ENCODE data around the gene B3GALT6. TPM values are rescaled to one million over a fixed set of nuclear protein-coding genes. Genes with fewer than 3 reads are reported as not detected.
"Not testable (repeated sequence)": the region's sequence is repeated elsewhere in the genome, so short reads cannot be mapped to it uniquely, and the experiment has no call there.

The B3GALT6 gene
- total RNA-seq, 6 experiments from 2014 or later = 24.5 to 35.7 (median 25.8) TPM

- no peak overlapping the region for H3K4me3 Mint-ChIP-seq
- H3K27me3 Mint-ChIP-seq (ENCODE audit: insufficient read depth) = peaks cover under 1% of the 10 kb centered on the region; the same call in 1 of the 2 replicates
- DNase-seq = no peak
- no peaks in the 10 kb centered on the region for H3K9me3 Mint-ChIP-seq
- H3K27ac Mint-ChIP-seq = no peak overlapping the region
- no peaks in the 10 kb centered on the region for H3K4me1 Mint-ChIP-seq (ENCODE audit: low read depth)
- TF ChIP-seq CTCF (IDR thresholded peaks at IDR 0.05) = no peak
- no peaks in the 10 kb centered on the region for H3K36me3 Mint-ChIP-seq (ENCODE audit: low read depth)
Measured at GRCh38 chr1:1245817-1246576, 14.0 kb downstream of the B3GALT6 start.

- Mint-ChIP-seq H3K27me3 (ENCODE audit: insufficient read depth) (peaks cover 2% of the 10 kb centered on the region; the same call in 1 of the 2 replicates), H3K36me3 (ENCODE audit: low read depth) (no peaks in the 10 kb centered on the region), H3K4me3 (no peak within 1 kb of the TSS), H3K27ac (no peak within 1 kb of the TSS), H3K4me1 (ENCODE audit: low read depth) (no peaks in the 10 kb centered on the region), H3K9me3 (no peaks in the 10 kb centered on the region)
- no peak for TF ChIP-seq CTCF (IDR thresholded peaks at IDR 0.05)
- no peak for DNase-seq
Measured at GRCh38 chr1:1246577-1247340, 14.7 kb downstream of the B3GALT6 start, which contains the start of gene C1QTNF12. TSS of gene C1QTNF12 (minus strand) at chr1:1246722. CDS start at chr1:1246690, 32 bp downstream.

GRCh38 chr1:1247341-1247913 is 15.4 kb downstream of the B3GALT6 start:
- H3K36me3 Mint-ChIP-seq (ENCODE audit: low read depth) = peaks cover under 1% of the 10 kb centered on the region; the same call in 1 of the 2 replicates
- peaks cover 2% of the 10 kb centered on the region; the same call in 1 of the 2 replicates for H3K27me3 Mint-ChIP-seq (ENCODE audit: insufficient read depth)
- H3K27ac Mint-ChIP-seq = no peak overlapping the region
- DNase-seq = no peak
- H3K4me3 Mint-ChIP-seq = no peak overlapping the region
- H3K9me3 Mint-ChIP-seq = no peaks in the 10 kb centered on the region
- no peaks in the 10 kb centered on the region for H3K4me1 Mint-ChIP-seq (ENCODE audit: low read depth)
- TF ChIP-seq CTCF (IDR thresholded peaks at IDR 0.05) = no peak

GRCh38 chr1:1248009-1248913 is 16.2 kb downstream of the B3GALT6 start:
- H3K27me3 Mint-ChIP-seq (ENCODE audit: insufficient read depth); H3K4me1 Mint-ChIP-seq (ENCODE audit: low read depth); H3K27ac Mint-ChIP-seq; DNase-seq; H3K36me3 Mint-ChIP-seq (ENCODE audit: low read depth); H3K4me3 Mint-ChIP-seq; H3K9me3 Mint-ChIP-seq: not testable (repeated sequence)

- TF ChIP-seq CTCF (IDR thresholded peaks at IDR 0.05) = no peak
- DNase-seq = no peak
- H3K36me3 Mint-ChIP-seq (ENCODE audit: low read depth) = peaks cover 20% of the 10 kb centered on the region
- H3K4me1 Mint-ChIP-seq (ENCODE audit: low read depth) = no peaks in the 10 kb centered on the region
- peaks cover 2% of the 10 kb centered on the region for H3K27me3 Mint-ChIP-seq (ENCODE audit: insufficient read depth)
- no peak overlapping the region for H3K4me3 Mint-ChIP-seq
- no peaks in the 10 kb centered on the region for H3K9me3 Mint-ChIP-seq
- H3K27ac Mint-ChIP-seq = peak overlapping the region; percentile 58; the same call in 1 of the 2 replicates
Measured at GRCh38 chr1:1250786-1251284, 18.8 kb downstream of the B3GALT6 start.

Measured in HFFc6 (cell line).